NCI-H2107 (cell line): ENCODE measurements around the gene ASCL3.
A peak's percentile ranks its signal among the peaks of the same experiment; 100 is the strongest.
"Not testable (repeated sequence)": the region's sequence is repeated elsewhere in the genome, so short reads cannot be mapped to it uniquely, and the experiment has no call there.

Source experiments
- DNase-seq: peaks from one replicate; lab custom pipeline; 2025; lab: John Stamatoyannopoulos, UW

ASCL3 gene, protein sequence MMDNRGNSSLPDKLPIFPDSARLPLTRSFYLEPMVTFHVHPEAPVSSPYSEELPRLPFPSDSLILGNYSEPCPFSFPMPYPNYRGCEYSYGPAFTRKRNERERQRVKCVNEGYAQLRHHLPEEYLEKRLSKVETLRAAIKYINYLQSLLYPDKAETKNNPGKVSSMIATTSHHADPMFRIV

DNA sequence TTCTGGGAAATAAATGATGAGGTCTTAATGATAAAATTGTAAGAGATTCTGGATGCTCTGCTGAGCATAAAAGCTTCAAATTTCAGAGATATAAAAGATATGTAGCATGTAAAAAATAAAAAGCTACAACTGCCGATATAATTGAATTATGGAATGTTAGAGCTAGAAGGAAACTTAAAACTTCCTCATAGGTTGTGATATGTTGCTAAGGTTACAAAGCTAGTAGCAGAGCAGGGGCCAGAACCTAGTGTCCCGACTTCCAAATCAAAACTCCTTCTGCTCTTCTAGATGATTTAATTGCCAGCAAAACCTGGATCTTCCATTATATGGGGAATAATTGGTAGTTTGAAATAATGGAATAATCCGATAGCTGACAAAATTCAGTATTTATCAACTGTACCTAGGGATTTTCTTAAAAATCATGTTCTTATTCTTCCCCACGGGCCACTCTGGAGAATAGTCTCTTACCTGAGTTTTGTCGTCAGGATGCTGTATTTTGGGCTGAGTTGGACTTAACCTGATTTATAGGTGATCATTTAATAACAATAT lies at the start of gene ASCL3:
Gene ASCL3, minus strand, starts transcription at position 499 of the 549 bp plus-strand sequence. CDS start 4,855 bp downstream, outside the sequence.
- DNase-seq, result no peak

DNA sequence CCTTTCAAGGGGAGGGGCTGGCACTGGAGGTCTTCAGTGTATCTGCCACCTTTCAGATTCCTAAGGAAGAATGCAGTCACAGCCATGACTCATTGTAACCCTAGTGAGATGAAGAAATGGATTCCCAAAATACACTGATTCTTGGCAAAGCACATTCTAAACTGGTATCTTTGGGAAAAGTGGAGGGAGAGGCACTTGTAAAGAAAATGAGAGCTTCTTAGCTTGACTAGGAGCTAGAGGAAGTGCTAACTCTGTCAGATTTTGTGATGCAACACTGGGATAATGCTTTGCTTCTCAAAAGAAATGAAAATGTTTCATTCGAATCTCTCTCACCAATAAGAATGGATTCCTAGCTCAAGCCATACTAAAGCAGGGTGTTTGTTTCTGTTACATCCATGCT lies 46.6 kb upstream of the ASCL3 start:
- DNase-seq, result no peak

DNA sequence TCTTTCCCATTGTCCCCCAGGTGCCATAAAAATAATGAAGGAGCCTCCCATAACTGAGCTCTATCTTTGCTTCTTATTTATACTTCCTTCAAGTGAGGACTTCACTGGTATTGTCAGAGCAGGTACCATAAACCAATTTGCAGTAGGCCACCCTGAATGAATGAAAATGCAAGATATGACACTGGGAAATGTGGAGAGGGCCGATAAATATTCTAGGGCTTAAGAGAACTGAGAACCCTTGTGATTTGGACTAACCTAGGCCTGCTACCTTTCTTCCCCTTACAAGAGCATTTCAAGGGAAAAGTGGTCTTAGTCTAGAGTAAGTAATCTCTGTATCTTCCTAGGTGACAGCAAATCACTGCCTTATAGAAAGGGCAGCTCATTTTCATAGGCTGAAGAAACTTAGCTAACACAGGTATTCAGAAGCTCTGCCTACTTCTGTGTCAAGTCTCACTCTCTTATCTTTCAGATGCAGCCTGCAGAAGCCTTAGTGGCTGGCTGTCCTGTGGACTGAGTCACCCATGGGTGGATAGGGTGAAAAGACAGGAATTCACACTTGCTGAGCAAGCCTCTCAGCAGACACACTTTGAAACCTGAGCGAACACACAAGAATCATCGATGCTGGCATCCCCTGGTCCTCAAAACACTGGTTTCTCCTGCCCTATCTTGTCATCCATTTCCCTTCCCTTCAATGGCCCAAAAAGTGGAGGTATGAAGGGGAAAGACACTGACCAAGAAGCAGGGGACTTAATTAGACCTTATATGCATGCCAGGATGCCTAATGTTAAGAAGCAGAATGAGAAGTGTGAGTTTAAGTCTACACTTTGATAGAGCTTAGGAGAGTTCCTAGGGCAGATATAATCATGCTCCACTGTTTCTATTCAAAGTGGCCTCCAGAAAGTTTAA lies 45.8 kb upstream of the ASCL3 start:
- DNase-seq, result no peak

DNA sequence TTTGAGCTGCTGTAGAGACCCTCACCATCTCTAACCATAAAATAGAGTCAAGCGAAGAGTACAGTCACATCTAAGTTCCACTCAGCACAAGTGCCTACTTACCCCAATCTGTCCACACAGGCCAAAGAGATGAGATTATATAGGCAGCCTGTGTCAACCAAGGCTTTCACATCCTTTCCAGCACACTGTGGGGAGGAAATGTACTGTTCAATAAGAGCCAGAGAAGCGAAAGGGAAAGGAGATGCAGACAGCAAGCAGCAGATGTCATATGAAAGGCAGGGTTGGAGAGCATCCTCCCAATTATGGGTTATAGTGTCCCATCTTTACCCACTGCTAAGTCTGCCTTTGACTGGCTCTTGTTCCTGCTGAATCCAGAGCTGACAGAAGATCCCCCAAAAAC lies 44.6 kb upstream of the ASCL3 start:
- no peak for DNase-seq

DNA sequence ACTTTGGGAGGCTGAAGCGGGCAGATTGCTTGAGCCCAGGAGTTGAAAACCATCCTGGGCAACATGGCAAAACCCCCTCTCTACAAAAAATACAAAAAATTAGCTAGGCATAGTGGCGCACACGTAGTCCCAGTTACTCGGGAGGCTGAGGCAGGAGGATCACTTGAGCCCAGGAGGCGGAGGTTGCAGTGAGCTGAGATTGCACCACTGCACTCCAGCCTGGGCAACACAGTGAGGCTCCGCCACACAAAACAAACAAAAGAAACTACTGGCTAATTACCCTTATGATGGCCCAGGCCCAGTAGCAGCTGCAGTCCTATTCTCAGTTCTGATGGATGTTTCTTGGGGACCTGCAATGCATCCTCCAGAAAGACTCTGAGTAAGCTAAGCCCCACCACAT lies 44.0 kb upstream of the ASCL3 start:
- DNase-seq, result not testable (repeated sequence)

DNA sequence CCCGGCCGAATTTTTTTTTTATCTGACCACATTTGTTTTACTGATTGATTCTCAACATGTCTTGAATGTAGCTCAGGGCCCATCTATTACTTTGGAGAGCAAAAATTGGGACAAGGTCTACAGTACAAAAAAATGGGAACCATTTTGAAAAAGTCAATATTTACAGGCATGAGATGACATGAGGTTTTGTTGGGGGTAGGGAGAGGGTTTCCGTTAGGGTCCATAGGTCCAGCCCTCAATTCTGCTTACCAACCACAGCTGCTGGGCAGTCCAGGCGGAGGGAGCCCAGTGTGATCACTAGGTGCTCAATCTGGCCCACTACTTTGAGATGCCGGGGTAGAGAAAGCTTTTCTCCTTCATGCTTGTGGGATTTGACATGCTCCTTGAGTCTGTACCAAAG lies 42.6 kb upstream of the ASCL3 start:
- no peak for DNase-seq

DNA sequence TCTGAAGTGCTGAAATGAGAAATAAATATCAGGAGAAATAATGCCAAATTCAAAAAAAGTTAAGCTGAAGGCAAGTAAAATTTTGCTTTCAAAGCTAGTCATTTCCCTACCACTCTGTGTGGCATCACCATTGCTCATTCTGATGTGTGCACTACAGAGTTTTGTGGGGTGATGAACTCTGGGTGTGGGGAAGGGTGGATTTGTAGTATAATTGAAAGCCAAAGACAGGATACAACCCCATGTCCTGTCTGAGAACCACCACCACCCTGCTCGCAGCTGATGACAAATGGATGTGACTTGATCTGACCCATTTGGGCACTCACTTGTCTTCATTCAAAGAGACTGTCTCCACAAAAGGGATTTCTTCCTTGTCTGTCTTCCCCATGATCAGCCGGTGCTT lies 40.7 kb upstream of the ASCL3 start:
- no peak for DNase-seq

DNA sequence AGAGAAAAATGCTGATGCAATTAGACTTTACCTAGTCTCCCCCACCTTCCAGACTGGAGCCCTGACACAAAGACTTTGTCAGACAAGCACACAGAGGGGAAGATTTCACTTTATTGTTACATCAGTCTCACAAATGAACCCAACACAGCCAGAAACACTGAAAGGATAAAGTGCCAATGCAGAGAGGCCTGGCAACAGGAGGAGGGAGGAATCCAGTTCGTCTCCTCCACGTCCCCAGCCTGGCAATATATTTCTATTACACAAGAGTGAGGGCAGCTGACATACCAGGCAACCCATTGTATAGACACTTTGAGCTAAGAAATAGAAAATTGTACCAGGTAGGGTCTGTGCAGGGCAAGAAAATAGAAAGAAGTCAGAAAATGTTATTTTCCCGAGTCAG lies 37.7 kb upstream of the ASCL3 start:
- DNase-seq, result no peak

DNA sequence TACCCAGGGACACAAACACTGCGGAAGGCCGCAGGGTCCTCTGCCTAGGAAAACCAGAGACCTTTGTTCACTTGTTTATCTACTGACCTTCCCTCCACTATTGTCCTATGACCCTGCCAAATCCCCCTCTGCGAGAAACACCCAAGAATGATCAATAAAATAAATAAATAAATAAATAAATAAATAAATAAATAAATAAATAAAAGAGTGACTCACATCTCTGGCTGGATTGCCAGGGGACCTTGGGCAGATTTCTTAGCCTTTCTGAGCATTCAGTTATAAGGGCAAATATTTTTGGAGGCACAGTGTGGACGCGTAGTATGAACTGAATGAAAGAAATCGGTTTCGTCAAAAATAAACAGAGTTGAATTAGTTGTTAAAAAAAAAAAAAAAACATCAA lies 36.5 kb upstream of the ASCL3 start:
- DNase-seq, result not testable (repeated sequence)

DNA sequence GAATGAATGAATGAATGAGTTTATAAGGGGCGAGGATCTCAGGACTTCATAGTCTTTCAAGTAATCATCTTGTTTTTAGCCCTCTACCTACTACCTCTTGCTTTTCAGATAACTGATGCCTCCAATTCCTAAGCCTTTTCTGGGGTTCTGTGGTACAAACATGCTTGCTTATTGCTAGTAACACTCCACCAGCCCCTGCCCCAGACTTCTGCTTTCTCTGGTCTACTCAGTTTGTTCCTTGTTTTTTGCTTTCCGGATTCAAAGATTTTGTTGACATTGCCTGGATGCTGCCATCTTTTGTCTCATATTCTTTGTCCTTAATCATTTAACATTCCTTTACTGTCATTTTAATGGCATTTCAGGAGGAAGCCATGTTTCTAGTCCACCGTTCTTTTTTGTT lies 30.3 kb upstream of the ASCL3 start:
- DNase-seq, result no peak

DNA sequence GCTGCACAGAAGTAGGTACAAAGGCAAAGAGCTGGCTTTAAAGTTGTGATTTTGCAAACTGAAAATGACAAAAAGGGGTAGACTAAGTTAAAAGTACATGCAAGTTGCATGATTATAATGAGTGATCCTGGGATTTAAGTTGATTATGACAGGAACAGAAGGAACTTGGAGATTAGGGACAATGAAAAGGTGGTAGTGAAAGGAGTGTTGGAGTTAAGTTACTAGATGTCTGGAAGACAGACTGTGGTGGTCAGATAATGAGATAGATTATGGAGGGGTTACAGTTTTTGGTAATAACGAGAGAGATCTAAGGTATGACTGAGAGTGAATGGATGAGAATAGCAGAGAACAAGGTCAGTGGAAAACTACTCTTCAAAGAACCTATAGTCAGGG lies 29.1 kb upstream of the ASCL3 start:
- DNase-seq, result no peak

DNA sequence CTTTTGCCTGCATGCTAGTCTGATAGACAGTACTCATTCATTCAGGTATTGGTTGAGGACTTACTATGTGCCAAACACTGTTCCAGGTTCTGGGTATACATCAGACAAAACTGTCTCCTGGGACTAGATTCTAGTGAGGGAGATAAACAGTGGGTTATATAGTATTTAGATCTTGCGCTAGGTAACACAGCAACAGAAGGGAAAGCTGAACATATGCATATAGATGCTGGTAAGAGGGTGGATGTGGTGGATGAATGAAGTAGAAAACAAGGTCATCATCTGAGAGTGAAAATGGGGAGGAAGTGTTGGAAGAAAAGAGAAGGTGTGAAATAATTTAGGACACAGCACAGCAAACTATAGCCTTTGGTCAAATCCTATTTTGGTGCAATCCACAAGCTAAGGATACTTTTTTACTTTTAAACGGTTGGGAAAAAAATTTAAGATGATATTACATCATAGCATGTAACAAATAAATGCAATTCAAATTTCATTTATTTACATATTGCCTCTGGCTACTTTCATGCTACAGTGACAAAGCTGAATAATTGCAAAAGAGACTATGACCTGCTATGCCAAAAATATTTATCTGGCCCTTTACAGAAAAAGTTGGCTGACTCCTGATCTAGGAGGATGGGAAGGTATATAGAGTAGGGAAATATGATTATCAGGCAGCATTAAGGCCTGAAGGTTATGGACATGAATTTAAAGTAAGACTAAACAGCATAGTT lies 28.5 kb upstream of the ASCL3 start:
- DNase-seq, result no peak

DNA sequence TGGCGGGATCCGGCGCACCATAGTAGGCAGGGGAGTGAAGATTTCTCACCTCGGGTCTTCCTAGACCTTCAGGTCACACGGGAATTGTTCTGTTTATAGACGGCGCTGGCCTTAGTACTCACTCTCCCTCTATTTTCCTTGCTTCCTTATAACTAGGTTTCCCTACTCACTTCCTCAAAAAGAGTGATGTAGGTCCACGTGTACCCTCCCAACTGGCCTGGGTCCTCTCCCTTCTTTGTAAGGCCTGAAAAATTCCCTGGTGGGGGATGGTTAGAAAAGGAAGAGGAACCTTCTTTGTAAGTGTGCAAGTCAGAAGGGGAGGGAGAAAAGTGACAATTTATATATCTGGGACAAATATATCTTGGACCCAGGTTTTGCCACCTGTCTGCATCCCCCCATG lies 24.4 kb upstream of the ASCL3 start:
- DNase-seq, result no peak

DNA sequence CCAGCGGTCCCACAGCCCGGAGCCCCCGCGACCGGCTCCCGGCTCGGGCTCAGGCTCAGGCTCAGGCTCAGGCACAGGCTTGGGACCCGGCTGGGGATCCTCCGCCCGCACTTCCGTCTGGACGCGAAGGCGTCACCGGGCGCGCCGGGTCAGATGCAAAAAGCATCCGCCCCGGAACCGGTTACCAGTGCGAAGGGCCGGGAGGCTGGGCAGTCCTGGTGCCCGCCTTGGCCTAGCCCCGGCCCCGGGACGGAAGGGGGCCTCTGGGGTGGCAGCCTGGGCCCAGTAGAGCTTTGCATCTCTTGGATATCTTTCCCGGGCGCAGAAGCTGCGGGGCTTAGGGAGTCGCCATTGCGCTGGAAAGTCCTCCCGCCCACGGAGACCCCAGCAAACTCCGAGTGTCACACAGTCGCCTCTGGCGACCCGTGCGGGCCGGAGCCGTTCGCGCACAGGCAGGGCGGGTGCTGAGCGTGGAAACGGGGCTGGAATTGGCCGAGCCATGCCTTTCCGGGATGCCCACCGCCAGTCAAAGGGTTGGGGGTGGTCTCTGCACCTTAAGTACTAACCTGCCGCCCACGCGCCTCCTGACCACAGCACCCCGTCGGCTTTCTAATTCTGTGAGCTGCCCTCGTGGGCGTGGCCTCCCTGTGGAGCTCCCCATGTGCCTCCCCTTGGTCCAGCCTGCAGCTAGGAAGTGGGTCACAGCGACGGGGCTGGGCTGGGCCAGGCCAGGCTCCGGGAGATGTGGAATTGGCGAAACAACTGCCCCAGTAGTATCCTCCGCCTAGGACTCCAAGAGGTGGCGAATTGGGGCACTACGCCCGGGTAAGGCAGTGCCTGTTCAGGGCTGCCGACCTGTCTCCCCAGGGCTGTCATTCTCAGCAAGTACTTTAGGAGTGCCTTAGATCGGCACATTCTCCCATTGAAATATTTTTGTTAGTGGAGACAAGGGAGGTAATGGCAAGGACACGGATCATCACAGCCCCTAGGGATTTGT lies 21.8 kb upstream of the ASCL3 start, which contains the start of gene TMEM9B:
Gene TMEM9B, minus strand, starts transcription at position 119 of the 997 bp plus-strand sequence. CDS start 129 bp downstream, outside the sequence.
- DNase-seq, result peak; percentile 58

DNA sequence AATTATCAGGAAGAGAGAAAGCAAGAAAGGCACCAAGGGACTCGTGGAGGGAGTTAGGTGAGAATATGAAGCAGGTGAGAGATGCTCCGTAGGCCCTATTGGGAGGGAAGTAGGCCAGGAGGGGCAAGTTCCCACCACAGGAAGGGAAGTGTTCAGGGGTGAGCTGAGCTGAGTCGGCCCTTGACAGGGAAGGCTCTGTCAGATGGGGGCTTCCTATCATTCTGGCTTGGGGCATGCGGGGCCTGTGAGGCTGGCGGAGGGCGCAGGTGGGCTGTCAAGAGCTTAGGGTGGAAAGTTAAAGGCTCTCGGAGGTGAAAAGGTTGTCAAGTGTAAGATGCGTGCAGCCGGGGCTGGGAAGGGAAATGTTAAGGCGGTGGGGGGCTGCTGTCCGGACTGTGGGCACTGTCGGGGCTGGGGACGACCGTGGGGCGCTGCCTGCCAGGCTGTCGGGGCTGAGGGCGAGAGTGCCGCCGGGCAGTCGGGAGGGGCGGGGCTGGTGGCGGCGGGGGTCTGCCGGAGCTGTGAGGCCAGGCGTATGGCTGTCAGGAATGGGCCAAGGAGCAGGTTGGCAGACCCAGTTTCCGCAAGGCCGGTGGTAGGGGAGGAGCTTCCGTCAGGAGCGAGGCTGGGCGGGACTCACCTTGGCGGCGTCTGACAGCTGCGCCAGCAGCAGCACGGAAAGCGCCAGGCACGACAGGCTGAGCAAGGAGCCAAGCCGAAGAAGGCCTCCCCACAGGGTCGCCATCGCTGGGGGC lies 20.9 kb upstream of the ASCL3 start:
- peak; percentile 54 for DNase-seq

DNA sequence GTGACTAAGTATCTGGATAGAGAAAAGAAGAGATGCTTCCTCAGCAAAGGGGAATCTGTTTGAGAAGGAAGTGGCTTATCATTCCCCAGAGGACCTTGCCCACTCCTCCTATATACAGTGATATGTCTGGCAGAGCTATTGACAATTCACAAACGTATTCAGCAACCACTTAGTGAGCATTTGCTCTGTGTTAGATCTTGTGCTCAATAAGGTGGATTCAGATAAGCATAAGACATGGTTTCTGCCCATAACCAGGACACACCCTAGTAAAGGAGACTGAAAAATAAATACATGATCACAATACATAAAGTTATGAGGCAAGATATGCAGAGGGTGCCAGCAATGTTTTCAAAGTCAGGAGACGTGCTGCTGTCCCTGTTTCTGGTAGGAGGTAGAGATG lies 20.0 kb upstream of the ASCL3 start:
- no peak for DNase-seq

DNA sequence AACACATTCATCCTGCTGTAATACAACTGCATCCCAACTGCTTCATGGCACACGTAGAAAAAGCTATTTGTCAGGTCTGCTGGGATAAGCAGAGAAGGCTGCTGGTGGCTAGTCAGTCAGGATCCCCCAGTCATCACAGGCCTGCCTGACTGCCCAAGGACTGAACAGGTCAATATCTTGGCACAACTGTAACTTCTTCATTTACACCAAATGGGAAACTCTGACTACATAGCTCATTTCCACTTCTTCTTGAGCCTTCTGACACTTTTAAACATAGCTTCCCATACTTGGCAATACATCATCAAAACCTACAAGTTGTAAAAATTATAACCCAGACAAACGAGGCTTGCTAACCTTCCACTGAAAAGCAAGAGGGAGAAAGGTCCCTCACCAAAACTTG lies 18.6 kb upstream of the ASCL3 start:
- DNase-seq, result no peak

DNA sequence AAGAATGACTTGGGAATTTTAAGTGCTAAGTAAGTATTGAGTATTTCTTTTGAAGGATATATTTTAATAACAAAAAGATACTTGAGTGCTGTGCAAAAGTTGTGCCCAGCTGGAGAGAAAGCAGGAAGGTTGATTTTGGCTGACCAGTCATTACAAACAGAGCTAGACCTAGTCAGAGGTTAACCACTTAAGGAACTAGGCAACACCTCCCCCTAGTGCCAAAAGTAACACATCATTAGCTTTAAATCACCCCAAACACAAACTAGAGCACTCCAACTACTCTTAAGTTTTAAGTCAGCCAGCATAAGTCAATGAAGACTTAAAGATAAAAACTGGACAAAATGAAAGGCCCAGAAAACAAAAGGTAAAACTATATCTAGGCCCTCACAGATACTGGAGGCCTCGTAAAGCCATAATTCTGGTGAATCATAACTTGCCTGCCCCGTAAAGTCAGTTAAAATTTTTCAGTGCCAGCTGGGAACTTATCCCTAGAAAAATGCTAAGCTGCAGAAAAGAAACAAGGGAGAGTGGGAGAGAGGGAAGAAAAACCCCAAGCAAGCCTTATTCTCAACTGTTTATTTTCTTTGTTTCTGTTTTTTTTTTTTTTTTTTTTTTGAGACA lies 16.8 kb upstream of the ASCL3 start:
- no peak for DNase-seq

DNA sequence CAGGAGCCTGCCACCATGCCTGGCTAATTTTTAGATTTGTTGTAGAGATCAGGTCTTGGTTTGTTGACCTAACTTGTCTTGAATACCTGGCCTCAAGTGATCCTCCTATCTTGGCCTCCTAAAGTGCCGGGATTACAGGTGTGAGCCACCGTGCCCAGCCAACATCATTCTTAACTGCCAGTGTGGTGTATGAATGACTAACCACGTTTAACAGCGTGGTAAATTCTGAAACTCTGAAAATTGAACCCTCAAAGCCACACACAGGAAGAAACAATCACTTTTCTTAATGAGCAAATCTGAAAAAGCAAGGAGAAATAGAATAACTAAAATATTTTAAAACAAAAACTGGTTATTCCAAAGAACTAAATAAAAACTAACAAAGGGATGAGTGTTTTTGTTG lies 14.0 kb upstream of the ASCL3 start:
- DNase-seq, result no peak

DNA sequence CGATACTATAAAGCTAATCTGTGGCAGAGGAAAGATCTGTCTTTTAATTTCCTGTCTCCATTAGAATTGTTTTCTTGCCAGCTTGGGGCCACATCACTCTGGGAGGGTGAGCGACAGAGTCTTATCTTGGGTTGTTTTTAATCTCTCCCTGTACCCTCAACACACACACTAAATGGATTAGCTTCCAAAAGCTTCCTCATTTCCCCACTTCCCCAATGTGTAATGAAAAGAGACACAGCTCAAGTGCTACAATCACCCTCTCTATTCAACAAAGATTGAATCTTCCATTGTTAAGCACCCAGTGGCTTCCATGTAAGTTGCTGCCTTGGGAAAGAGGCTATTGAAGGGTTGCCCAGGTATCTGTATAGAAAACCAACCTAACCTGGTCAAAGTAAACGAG lies 6.1 kb upstream of the ASCL3 start:
- no peak for DNase-seq
